Measurements from ENCODE around the gene GNL2.
A peak's percentile ranks its signal among the peaks of the same experiment; 100 is the strongest.

- TF ChIP-seq, protein P1, sequence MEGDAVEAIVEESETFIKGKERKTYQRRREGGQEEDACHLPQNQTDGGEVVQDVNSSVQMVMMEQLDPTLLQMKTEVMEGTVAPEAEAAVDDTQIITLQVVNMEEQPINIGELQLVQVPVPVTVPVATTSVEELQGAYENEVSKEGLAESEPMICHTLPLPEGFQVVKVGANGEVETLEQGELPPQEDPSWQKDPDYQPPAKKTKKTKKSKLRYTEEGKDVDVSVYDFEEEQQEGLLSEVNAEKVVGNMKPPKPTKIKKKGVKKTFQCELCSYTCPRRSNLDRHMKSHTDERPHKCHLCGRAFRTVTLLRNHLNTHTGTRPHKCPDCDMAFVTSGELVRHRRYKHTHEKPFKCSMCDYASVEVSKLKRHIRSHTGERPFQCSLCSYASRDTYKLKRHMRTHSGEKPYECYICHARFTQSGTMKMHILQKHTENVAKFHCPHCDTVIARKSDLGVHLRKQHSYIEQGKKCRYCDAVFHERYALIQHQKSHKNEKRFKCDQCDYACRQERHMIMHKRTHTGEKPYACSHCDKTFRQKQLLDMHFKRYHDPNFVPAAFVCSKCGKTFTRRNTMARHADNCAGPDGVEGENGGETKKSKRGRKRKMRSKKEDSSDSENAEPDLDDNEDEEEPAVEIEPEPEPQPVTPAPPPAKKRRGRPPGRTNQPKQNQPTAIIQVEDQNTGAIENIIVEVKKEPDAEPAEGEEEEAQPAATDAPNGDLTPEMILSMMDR (IDR thresholded peaks at IDR 0.05; ENCODE audit: low read depth, low read length, poor library complexity, severe bottlenecking), result peak; percentile 84
- TF ChIP-seq EZH2phosphoT487 (IDR thresholded peaks at IDR 0.05; ENCODE audit: borderline replicate concordance, low read length), result no peak
Measured at GRCh38 chr1:37561133-37562132, 34.3 kb downstream of the GNL2 start.

All from DOHH2 (cell line).